Activated CD8-positive, alpha-beta memory T cell treated with anti-CD3 and anti-CD28 coated beads for 48 hours (primary cell): ENCODE results near the gene ABCC6.
"Not testable (repeated sequence)": the region's sequence is repeated elsewhere in the genome, so short reads cannot be mapped to it uniquely, and the experiment has no call there.

ENCODE experiments used
- DNase-seq, 3 experiments: peaks; one replicate each; pipeline ENCODE4 v3.0.0-alpha.2; 2020; ENCODE audit warnings: low read depth in 2 of 3, low spot score in 2 of 3

Gene ABCC6

DNA sequence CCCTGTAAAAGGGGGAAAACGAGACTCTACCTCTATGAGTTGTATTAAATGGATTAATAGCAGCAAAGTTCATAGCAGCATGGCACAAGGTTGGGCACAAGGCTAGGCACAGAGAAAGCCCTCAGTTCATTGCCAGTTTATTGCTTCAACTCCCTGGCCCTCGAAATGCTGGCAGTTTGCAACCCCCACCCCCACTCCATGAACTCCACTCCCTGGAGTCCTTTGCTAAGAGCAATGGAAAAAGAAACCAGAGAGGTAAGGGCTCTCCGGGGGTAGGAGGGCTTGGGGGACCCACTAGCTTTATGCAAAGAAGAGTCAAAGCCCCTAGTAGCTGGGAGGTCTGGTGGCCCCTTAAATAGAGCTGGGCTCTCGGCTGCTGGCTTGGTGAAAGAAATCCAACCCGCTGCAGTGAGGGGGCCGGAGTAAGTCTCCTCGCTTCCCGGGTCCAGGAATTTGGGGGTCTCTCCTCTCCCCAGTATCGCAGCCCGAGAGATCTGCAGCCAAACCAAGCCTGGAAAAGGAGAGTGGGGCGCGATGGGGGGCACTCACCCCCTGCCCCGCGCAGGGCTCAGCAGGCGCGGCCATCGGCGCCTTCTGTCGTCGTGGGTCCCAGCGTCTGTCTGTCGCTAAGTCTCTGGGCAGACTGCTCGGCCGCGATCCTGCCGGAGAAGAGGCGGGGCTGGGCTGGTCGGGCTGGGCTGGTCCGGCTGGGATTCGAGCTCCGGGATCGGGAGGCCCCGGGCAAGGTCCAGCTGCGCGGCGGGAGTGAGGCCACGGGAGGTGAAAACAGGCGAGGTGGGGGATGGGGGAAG lies at the start of gene ABCC6:
Gene ABCC6 (minus strand): TSS at position 645 of the 812 bp plus-strand sequence. CDS start 60 bp downstream, at position 585.
- not testable (repeated sequence) for DNase-seq

DNA sequence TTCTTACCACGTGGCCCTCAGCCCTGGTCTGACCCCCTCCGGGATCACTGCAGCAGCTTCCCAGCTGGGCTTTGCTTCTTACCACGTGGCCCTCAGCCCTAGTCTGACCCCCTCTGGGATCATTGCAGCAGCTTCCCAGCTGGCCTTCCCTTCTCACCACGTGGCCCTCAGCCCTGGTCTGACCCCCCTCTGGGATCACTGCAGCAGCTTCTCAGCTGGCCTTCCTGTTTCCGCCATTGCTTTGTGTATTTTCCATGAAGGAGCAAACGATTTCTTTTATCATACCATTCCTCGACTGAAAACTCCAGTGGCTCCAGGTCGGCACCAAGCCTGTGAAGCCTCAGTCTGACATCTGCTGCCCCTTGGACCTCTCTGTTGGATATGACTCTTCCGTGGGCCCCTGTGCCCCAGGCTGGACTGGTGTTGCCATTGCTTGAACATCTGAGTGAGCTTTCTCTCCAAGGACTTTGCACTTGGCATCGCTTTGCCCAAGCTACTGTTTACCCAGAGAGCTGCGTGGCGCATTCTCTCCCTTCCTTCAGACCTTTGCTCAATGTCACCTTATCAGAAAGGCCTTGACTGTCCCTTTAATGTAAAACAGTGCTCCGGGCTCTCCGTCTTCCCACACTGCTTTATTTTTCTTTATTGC lies 49.4 kb upstream of the ABCC6 start:
- DNase-seq = not testable (repeated sequence)

DNA sequence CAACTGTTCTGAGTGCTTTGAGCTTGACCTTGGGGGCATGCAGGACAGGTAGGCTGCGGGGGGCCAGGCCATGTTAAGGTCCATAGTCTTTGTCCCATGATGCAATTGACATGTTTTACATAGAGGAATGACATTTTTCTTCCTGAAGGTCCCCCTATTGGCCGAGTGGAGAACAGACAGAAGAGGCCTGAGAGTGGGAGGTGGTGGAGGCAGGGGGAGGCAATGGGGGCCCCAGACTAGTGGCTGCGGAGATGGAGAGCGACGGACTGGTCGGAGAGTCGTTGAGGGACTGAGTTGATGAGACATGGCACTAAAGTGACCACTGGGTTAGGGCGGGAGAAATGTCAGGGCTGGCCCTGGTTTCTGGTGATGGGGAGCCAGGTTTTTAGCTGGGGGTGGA lies 48.4 kb upstream of the ABCC6 start:
- DNase-seq = not testable (repeated sequence)

DNA sequence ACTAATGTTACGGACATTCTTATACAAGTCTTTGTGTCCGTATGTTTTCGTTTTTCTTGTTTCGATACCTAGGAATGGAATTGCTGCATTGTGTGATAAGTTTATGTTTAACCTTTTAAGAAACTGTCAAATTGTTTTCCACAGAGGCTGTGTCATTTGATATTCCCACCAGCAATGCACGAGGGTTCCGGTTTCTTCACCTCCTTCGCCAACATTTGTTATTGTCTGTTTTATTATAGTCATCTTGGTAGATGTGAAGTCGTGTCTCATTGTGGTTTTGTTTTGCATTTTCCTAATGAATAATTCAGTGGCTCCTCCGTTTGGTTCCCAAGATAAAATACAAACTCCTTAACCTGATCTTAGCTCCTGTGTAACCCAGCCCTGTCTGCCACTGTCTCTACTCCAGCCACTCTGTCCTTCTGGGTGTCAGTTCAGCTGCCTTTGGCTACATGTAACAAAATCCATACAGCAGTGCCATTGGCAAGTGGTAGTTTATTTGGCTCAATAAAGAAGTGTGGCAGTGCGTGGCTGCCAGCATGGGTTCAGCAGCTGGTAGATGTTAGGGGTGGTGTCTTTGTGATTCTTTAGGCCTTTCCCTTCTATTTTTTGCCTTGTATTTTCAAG lies 45.0 kb upstream of the ABCC6 start:
- DNase-seq = not testable (repeated sequence)

DNA sequence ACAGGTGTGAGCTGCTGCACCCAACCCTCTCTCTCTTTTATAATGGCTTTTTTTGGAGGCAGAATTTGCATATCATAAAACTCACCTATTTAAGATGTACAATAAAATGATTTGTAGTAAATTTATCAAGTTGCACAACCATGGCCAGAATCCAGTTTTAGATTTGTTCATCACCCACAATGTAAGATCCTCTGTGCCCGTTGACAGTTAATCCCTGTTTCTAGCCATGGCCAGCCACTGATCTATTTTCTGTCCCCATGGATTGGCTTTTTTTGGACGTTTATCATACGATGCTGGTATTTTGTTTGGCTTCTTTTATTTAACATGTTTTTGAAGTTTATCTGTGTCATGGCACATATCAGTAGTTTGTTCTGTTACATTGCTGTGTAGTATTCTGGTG lies 44.4 kb upstream of the ABCC6 start:
- not testable (repeated sequence) for DNase-seq

DNA sequence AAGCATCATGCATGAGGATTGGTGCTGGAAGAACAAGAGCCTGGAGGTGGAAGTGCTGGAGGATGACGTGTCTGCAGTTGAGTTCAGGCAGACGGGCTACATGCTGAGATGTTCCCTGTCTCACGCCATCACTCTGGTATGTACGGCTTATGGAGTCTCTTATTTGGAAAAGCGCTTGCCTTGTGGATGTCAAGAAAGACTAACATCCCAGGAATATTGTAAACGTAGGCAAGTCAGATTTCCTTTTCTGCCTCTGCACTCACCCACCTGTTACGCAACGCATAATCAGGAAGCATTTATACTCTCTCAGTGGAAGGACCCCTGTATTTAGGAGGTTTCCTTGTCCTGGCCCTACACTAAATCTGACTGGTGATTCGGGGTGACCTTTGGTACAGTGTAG lies 41.8 kb upstream of the ABCC6 start:
- DNase-seq = not testable (repeated sequence)

DNA sequence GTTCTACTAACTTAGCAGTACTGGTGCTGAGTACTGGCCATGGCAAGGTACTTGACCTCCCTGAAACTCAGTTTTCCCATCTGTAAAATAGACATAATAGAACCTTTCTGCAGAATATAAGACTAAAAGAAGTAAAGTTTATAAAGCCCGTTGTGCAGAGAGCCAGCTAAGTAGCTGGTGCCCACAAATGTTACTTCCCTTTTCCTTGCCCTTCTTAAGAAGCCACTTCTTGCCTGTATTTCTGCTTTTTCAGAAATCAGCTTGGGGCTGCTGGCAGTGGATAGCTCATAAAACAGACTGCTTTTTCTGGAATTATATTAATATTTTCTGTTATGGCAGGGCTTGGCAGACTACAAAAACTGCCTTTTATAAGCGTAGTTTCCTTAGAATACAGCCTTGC lies 40.7 kb upstream of the ABCC6 start:
- not testable (repeated sequence) for DNase-seq

DNA sequence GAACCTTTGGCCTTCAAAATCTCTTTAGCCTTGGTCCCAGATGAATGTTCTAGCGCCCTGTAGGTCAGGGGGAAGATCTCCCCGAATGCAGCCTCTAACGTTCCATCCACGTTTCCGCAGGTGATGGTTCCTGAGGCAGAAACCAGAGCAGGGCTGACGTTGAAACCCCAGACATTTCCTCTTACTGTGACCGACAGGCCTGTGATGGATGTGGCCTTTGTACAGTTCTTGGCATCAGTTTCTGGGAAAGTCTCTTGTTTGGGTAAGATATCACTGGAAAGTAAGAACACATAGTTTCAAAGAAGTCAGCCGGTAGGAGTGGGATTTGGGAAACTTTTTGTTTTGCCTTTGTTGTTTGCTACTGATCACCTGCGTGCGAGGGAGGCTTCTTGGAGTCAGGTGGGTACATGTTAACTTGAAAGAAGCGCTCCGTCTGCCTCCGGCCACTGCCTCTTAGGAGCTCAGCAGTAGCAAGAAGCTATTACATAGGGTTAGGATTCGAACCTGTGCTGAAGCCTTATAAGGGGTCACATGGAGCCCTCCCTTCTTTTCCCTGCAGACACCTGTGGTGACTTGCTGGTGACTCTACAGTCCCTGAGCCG lies 39.8 kb upstream of the ABCC6 start:
- DNase-seq = not testable (repeated sequence)

DNA sequence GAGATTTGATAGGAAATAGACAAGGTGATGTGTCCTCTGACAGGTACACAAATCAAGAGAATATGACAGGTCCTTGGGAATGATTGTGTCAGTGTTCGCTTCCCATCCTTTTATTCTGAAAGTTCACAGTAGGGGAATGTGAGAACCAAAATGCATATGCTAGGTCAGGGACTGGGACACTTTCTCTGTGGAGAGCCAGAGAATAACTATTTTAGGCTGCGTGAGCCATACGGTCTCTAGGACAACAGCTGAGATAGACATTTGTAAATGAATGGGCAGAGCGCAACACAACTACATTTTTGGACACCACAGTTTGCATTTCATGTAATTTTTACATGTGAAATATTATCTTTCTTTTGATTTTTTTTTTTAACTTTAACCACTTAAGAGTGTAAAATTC lies 36.7 kb upstream of the ABCC6 start:
- not testable (repeated sequence) for DNase-seq

DNA sequence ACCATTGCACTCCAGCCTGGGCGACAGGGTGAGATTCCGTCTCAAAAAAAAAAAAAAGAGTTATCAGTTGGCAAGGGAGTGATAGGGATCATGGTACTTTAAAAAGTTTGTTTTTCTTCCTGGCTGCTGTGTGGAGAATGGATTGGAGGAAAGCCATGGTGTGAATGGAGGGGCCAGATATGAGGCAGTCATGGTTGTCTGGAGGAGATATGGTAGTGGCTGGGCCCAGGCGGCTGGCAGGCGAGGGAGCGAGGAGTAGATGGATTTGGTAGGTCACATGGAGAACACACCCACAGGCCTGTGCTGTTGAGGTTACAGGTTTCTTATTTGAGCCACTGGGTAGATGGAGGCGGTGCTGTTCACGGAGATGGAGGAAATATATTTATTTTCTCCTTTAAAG lies 35.5 kb upstream of the ABCC6 start:
- DNase-seq = not testable (repeated sequence)

DNA sequence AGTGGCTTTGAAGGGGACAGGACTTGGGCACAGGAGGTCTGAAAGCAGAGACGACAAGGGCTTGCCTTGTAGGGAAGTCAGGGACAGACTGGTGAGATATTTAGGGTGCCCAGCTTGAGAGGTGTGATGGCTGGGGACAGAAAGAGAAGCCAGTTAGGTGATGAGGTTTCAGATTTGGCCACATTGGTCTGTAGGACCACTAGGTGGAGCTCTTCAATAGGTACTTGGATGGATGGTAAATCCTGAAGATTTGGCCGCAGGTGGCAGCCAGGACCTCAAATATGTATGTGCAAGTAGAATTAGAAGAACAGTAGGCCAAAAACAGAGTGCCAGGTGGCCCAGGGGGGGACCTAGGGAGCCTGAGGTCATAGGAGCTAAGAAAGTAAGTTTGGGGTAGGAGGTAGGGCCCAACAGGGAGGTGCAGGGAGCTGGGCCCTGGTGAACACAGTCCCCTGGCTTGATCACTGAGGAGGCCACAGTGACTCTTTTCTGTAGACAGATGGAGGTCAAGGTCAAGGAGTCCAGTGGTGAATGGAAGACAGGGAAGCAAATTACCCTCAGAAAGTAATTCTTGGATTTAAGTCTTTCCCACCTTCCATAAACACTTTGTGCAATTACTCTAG lies 34.1 kb upstream of the ABCC6 start:
- not testable (repeated sequence) for DNase-seq

DNA sequence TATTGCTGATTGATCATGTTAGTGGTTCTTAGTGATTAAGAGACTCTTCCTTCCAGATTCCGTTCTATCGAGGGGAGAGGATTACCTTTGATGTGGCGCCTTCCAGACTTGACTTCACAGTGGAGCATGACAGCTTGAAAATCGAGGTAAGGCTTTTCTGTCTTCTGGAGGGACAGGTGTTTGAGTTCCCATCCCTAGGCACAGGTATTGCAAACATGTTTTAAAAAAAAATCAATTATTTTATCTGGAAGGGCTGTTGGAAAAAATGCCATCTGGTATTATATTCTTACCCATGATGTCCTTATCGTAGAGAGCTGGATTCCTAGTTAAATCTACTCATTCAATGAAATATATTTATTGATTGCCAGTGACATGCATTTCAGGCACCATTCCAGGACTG lies 29.1 kb upstream of the ABCC6 start:
- DNase-seq = not testable (repeated sequence)

DNA sequence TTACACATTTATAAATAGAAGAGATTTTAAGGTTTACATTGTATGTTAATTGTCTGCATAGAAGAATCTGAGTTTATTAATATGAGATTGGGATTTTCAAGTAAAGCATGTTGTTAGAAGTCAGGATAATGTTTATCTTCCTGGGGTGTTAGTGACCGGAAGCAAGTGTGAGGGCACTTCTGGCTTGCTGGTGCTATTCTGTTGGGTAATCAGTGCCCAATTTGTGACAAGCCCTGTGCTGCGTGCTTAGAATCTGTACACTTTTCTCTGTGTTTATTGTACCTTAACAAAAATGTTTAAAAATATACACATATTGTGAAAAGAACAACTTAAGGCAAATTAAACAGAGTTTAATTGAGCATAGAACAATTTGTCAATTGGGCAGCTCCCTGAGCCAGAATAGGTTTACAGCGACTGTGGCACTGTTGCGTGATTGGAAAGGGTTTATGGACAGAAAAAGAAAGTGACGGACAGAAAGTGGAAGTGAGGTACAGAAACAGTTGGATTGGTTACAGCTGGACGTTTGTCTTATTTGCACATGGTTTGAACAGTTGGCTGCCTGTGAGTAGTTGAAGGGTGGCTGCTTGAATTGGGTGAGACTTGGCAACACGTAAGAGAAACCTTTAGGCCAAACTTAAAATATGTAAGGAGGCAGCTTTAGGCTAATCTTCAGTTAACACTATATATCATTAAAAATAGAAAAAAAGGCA lies 26.5 kb upstream of the ABCC6 start:
- DNase-seq = not testable (repeated sequence)

DNA sequence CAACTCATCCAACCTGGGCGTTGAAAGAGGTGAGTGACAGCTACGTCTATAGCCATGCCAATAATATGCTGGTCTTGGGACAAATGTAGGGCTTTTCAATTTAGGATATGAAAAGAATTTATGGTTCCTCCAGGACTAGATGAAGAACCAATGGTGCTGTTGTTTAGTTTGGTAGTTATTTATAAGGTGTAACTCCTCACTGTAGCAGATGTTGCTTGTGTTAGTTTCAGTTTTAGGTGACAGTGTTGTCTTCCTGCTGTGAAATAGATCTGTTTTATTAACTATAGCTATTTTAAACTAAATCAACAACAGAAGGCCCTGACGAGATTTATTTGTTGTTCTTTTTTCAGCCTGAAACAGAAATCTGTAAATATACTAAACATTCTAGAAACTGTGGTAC lies 24.1 kb upstream of the ABCC6 start:
- not testable (repeated sequence) for DNase-seq

DNA sequence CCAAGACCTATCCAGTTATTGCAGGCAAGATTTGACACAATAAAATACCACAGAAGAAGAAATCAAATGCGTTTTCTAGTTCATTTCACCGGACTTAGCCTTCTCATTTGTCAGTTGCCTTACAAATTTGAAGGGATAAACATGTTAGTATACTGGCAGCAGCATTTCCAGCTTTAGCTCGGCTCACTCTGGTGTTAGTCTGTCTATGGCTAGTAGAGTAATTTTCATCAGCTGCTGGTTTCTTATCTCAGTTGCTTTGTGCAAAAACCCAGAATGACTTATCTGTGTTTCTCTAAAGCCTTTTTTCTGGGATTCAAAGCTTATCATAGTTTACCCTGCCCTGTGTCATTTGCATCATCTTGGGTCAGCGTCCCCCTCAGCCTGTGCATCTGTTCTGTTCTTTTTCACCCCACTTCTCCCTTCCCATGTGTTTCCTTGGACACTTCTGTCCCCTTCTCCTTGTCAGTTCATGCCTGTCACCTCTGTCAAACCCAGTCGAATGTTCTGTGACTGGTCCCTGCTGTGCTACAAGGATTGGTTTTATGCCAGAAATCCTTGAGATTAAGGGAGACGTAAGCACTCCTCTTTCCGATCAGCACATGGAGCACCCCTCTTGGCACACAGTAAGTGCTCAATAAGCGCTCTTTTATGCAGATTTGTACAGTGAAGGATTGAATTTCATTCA lies 23.4 kb upstream of the ABCC6 start:
- DNase-seq = not testable (repeated sequence)

DNA sequence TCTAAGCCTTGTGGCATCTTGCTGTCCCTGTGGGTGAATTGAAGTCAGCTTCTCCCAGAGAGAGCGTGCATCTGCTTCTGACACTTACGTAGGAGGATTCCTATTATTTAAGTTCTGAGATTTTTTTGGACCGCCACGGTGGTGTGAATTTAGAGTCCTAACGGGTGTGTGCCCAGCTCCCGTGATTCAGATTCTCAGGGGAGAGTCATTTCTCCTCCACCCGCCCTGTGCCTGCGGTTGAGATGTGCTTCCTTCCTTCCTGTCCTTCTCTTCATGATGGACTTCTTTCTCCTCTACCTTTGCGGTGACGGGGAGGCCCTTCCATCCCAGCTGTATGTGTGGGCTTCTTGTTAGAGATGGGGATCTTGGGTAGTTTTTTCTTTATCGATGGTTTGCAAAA lies 20.6 kb upstream of the ABCC6 start:
- DNase-seq = not testable (repeated sequence)

DNA sequence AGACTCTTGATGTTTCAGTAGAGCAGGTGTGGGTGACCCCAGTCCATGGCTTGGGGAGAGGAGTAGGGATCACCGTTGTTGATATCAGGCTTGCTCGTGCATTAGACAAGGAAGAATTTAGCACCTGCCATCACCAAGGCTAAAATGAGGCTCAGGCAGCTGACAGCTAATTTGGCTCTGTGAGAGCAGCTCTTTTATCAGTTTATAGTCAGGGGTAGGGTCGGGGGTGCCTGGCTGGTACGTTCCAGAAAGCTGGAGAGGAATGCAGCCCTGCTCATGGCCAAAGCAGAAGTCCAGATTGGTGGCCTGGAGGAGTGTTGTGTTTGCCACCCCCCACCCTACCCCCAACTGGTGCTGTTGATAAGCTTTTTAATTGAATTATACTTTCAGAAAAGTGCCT lies 17.4 kb upstream of the ABCC6 start:
- DNase-seq = not testable (repeated sequence)

DNA sequence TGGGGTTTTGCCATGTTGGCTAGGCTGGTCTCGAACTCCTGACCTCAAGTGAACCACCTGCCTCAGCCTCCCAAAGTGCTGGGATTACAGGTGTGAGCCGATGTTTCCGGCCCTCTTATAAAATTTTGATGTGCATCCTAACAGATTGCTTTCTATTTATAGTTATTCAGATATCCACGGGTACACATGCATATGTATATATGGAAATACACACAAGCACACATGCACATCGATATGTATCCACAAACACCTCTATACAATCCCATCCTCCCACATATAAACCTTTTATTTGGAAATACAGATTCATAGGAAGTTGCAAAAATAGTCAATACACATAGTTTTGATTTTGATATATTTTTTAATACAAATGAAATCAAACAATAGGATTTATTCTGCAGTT lies 14.4 kb upstream of the ABCC6 start:
- not testable (repeated sequence) for DNase-seq

DNA sequence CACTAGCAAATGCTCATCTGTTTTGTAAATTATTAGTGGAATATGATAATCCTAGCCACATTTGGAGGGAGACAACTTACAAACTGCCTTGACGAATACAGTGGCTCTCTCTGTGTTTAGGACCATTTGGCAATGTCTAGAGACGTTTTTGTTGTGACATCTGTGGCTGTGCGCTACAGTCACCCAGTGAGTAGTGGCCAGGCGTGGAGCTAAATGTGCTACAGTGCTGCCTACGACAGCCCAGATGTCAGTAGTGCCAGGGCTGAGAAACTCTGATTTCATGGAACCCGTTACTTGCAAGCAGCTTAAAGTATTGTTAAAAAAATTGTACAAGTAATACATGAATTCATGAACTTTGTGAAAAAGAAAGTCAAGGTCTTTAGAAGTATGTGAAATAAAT lies 13.8 kb upstream of the ABCC6 start:
- not testable (repeated sequence) for DNase-seq

DNA sequence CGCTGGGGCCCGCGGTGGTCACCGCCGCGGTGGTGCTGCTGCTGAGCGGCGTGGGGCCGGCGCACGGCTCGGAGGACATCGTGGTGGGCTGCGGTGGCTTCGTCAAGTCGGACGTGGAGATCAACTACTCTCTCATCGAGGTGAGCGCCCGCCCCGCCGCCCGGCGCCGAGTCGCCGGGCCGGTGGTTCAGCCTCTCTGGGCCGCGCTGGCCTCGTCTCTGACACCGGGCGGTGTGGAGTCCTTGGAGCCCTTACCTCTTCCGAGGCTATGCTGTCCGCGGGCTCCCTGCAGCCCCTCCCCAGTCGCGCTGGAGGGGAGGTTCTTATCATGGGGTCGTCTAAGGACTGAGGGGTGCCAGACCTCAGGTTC lies 9.4 kb upstream of the ABCC6 start:
- DNase-seq = not testable (repeated sequence)
